ENCODE measurements around the gene ELANE.

The ELANE gene

DNA sequence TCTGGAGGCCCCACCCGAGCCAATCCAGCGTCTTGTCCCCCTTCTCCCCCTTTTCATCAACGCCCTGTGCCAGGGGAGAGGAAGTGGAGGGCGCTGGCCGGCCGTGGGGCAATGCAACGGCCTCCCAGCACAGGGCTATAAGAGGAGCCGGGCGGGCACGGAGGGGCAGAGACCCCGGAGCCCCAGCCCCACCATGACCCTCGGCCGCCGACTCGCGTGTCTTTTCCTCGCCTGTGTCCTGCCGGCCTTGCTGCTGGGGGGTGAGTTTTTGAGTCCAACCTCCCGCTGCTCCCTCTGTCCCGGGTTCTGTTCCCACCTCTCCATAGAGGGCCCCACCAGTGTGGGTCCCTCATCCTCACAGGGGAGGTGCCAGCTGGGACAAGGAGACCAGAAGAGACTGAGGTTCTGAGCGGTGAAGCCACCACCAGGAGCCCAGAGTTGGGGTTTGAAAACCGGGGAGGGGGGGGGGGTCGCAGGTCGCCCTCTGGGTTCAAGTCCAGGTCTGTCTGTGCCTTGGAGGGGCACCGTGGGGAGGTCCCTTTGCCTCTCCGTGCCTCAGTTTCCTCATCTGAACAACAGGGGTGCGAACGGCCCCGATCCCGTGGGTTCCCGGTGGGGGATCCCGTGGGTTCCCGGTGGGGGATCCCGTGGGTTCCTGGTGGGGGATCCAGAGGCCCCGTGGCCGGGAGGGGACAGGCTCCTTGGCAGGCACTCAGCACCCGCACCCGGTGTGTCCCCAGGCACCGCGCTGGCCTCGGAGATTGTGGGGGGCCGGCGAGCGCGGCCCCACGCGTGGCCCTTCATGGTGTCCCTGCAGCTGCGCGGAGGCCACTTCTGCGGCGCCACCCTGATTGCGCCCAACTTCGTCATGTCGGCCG is at the start of gene ELANE:
ELANE (plus strand) TSS at position 168 of the 878 bp plus-strand sequence; CDS start at position 194, 26 bp downstream.
- no peak for DNase-seq

DNA sequence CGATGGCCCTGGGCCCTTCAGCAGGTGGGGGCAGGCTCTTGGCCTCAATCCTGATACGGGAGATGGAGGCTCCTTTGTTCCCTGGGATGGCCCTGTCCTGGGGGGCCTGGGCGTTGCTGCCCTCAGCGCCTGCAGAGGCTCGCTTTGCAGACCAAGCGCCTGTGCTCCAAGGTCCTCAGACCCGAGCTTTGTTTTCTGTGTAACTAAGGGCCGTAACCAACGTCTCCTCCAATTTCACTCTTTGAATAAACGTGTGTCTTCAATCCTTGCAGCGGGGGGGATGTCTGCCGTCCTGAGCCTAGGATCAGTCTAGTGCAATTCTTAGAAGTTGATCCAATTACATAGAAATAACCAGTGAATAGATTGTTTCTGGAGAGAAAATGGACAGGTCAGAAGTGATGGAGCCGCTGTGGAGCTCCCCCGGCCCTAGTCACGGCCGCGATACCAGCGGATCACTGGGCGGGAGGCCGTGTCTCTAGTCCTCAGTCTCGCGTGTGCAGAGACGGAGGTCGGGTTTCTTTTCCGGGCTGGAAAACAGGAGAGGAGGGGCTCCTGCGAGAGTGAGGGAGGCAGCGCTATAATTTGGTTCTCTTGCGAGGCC is 49.5 kb upstream of the ELANE start:
- DNase-seq, result no peak

DNA sequence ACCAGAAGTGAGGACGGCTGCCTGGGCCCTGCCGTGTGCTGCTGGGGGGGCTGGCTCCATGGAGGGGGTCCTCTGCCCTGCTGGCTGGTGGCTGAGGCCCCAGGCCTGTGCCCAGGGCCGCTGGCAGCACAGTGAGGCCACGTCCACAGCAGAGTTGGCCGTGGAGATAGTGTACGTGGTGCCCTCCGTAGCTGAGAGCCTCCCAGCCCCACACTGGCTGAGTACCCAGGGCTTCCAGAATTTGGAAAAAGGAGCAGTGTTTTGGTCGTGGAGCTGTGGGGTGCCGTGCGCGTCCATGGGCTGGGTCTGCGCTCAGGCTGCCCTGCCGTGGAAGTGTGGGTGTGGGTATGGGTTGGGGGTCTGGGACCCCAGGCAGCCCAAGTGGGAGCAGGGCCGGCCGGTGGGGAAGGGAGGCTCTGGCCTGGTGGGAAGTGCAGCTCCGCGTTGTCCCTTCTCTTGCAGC is 49.0 kb upstream of the ELANE start:
- DNase-seq, result no peak

DNA sequence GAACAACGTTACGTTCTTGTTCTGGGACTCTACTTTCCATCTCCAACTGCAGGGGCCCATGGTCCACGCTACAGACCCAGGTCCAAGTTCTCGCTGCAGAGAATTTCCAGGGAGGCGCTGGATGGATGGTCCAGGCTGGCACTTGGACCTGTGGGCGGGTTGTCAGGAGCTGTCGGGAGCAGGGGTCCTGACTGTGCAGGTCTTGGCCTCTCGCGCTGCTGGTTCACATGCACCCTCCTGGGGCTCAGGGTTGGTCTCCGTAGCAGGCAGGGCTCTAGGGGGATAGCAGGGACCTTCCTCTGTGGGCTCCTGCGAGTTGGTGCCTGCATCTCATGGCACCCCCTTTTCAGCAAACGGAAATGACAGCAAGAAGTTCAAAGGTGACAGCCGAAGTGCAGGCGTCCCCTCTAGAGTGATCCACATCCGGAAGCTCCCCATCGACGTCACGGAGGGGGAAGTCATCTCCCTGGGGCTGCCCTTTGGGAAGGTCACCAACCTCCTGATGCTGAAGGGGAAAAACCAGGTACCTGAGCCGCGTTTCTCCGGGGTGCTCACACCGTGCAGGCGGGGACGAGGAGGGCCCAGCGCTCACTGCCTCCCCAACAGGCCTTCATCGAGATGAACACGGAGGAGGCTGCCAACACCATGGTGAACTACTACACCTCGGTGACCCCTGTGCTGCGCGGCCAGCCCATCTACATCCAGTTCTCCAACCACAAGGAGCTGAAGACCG is 48.3 kb upstream of the ELANE start:
- DNase-seq, result no peak

DNA sequence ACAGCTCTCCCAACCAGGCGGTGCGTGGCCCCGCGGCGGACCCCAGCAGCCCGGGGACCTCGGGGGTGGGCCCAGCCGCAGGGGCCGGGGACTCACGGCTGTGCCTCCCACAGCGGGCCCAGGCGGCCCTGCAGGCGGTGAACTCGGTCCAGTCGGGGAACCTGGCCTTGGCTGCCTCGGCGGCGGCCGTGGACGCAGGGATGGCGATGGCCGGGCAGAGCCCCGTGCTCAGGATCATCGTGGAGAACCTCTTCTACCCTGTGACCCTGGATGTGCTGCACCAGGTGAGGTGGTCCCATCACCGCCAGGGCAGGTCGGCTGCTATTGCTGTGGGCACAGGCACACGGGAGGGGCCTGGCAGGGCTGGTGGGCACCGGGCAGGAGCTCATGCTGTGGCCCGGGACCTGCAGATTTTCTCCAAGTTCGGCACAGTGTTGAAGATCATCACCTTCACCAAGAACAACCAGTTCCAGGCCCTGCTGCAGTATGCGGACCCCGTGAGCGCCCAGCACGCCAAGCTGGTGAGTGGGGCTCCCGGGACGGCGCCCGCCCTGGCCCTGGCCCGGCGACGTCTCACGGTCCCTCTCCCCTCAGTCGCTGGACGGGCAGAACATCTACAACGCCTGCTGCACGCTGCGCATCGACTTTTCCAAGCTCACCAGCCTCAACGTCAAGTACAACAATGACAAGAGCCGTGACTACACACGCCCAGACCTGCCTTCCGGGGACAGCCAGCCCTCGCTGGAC is 47.5 kb upstream of the ELANE start:
- DNase-seq, result no peak

DNA sequence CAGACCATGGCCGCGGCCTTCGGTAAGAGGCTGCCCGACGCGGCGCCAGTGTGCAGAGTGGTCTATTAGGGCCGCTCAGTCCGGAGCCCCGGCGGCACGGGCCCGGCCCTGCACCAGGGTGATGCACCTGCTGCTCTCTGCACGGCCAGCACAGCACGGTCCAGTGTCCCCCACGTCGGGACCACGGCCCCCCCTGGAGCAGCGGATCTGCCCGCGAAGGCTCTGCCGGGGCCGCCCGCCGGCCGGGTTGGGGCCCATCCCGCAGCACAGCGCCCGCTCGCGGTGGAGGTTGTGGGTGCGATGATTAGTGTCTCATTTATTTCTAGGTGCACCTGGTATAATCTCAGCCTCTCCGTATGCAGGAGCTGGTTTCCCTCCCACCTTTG is 46.9 kb upstream of the ELANE start:
- no peak for DNase-seq

DNA sequence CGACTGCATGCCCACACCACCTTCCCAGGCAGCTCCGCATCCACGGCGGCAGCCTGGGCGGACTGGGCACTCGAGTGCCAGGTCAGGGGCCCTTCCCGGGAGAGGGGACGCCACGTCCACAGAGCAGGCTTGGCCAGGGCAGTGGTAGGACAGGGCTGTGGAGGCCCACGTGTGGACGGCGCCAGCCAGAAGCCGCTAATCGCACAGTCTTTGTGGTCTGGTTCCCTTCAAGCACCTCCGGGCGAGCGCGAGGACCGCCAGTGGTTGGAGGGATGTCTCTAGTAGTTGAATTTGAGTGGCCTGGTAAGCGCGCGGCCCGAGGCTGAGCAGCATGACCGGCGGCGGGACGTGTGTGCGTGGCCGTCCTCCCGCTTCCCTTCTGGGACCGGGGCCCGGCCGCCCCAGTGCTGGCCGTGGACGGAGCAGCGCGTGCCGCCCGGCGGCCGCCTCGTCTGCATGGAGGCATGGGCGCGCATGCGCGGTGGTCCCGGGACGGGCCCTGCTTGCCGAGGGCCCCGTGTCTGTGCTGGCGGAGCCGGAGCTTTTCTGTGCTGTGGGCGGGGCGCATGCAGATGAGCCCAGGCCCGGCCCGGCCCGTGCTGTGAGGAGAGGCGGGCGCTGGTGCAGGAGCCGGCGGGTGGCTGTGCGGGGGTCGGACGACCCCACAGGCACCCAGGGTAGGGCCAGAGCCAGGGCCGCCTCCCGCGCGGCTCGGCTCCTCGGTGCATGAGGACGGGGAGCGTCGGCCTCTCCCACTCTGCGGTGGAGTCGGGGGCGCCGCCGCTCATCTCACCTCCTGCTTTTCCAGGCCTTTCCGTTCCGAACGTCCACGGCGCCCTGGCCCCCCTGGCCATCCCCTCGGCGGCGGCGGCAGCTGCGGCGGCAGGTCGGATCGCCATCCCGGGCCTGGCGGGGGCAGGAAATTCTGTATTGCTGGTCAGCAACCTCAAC is 46.2 kb upstream of the ELANE start:
- no peak for DNase-seq

DNA sequence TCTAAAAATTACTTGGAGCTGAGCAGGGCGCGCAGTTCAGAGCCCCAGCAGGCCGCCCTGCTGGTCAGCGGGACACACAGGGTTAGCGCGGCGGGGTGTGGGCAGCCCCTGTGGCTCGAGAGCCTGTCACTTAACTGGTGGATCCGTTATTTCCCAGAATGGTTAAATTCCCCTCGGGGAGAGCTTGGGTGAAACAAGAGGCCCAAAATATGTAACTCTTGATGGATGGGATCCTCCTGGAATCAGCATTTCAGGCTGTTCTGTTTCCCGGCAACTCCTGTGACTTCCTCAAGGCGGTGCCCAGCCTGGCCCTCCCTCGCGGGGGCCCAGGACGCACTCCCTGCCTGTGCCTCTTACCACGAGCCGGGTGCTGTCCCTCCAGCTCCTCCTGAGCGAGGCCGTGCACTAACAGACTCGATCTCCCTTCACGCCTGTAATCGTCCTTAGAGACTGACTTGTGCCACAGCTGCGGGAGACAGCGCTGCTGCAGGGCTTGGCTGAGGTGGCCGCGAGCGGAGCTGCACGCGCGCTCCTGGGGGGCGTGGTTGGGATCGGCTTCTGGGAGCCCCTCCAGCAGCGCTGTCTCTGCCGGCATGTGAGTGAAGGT is 45.2 kb upstream of the ELANE start:
- no peak for DNase-seq

DNA sequence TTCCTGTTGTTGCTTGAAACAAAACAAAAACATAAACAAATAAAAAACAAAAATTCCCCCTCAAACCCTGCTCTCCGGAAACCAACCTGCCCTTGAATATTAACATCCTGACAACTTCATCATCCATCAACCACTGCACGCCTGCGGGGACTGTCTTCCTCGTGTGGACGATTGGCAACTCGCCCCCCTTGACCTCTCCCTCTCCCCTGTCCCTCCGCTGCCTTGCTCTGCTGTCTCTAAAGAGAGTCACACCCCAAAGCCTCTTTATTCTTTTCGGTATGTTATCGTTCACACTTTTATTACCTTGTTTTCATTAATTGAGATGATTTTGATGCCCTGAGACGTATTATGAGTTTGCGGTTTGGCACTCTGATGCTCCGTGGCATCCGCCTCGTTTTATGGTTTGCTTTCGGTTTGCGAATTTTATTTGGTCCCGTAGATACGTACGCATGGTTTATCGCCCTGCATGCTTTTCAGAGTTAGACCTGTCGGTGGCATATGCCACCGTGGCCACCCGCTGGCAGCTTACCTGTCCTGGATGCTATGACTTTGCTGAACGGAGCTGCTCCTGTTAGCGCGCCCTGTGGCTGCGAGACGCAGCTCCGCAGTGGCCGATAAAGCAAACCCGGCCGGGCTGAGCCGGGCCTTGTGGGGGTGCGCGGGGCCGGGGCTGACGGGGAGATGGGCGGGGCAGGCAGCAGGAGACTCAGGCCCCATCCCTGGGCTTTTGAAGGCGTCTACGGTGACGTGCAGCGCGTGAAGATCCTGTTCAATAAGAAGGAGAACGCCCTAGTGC is 44.3 kb upstream of the ELANE start:
- no peak for DNase-seq

DNA sequence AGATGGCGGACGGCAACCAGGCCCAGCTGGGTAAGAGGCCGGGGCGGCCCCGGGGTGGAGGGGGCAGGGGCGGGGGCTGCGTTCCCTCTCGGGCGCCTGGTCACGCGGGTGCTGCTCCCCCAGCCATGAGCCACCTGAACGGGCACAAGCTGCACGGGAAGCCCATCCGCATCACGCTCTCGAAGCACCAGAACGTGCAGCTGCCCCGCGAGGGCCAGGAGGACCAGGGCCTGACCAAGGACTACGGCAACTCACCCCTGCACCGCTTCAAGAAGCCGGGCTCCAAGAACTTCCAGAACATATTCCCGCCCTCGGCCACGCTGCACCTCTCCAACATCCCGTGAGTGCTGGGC is 43.7 kb upstream of the ELANE start:
- no peak for DNase-seq

DNA sequence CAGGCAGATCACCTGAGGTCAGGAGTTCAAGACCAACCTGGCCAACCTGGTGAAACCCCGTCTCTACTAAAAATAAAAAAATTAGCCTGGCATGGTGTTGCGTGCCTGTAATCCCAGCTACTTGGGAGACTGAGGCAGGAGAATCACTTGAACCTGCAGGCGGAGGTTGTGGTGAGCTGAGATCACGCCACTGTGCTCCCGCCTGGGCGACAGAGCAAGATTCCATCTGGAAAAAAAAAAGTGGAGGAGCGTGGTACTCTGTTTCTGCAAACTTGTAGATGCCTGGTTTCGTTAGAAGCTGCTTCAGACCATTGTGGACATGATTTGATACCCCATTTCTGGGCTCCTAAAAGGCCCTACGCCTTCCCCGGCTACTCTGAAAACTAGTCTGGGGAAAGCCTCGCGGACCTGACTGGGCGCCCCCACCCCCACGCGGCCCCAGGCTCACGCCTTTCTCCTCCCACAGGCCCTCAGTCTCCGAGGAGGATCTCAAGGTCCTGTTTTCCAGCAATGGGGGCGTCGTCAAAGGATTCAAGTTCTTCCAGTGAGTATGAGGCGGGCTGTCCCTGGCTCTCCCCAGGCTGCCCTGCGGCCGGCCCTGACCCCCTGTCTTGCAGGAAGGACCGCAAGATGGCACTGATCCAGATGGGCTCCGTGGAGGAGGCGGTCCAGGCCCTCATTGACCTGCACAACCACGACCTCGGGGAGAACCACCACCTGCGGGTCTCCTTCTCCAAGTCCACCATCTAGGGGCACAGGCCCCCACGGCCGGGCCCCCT is 41.8 kb upstream of the ELANE start:
- DNase-seq, result no peak

DNA sequence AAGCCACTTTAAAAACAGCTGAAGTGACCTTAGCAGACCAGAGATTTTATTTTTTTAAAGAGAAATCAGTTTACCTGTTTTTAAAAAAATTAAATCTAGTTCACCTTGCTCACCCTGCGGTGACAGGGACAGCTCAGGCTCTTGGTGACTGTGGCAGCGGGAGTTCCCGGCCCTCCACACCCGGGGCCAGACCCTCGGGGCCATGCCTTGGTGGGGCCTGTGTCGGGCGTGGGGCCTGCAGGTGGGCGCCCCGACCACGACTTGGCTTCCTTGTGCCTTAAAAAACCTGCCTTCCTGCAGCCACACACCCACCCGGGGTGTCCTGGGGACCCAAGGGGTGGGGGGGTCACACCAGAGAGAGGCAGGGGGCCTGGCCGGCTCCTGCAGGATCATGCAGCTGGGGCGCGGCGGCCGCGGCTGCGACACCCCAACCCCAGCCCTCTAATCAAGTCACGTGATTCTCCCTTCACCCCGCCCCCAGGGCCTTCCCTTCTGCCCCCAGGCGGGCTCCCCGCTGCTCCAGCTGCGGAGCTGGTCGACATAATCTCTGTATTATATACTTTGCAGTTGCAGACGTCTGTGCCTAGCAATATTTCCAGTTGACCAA is 41.1 kb upstream of the ELANE start:
- DNase-seq, result no peak

DNA sequence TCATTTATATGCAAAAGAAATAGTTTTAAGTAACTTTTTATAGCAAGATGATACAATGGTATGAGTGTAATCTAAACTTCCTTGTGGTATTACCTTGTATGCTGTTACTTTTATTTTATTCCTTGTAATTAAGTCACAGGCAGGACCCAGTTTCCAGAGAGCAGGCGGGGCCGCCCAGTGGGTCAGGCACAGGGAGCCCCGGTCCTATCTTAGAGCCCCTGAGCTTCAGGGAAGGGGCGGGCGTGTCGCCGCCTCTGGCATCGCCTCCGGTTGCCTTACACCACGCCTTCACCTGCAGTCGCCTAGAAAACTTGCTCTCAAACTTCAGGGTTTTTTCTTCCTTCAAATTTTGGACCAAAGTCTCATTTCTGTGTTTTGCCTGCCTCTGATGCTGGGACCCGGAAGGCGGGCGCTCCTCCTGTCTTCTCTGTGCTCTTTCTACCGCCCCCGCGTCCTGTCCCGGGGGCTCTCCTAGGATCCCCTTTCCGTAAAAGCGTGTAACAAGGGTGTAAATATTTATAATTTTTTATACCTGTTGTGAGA is 40.5 kb upstream of the ELANE start:
- no peak for DNase-seq

DNA sequence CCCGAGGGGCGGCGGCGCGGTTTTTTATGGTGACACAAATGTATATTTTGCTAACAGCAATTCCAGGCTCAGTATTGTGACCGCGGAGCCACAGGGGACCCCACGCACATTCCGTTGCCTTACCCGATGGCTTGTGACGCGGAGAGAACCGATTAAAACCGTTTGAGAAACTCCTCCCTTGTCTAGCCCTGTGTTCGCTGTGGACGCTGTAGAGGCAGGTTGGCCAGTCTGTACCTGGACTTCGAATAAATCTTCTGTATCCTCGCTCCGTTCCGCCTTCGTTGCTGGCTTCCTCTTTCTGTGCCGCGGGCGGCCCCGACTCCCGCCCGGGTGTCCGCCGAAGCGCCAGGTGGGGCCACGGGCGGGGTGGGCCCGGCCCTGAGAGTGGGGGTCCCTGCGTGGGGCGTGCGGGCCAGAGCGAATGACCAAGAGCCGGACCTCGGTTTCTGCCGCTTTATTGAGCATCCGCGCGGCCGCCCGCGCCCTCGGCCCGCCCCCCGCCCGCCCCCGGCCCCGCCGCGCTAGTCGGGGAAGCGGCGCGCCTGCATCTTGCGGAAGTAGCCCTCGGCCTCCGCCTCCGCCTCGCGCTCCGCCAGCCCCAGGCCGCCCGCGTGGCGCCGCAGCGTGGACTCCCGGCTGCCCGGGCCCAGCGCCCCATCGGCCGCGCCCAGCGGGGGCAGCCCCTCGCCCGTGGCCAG is 39.9 kb upstream of the ELANE start:
- no peak for DNase-seq

DNA sequence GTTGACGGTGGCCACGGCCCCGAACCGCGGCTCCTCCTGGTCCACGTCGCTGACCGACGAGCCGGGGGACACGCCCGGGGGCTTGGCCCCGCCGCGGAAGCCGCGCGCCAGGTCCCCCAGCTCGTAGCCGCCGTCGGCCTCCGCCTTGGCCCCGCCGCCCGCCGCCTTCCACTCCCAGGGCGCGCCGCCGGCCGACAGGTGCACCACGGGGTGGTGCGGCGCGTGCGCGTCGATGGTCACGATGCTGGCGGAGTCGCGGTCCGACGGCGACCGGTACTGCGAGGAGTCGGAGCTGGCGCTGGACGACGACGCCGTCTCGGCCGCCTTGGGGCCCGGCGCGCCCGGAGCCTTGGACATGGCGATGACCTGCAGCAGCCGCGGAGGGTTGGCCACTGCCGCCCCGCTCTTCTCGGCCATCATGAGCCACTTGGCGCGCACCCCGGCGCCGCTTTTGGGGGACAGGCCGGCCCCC is 39.3 kb upstream of the ELANE start:
- no peak for DNase-seq

DNA sequence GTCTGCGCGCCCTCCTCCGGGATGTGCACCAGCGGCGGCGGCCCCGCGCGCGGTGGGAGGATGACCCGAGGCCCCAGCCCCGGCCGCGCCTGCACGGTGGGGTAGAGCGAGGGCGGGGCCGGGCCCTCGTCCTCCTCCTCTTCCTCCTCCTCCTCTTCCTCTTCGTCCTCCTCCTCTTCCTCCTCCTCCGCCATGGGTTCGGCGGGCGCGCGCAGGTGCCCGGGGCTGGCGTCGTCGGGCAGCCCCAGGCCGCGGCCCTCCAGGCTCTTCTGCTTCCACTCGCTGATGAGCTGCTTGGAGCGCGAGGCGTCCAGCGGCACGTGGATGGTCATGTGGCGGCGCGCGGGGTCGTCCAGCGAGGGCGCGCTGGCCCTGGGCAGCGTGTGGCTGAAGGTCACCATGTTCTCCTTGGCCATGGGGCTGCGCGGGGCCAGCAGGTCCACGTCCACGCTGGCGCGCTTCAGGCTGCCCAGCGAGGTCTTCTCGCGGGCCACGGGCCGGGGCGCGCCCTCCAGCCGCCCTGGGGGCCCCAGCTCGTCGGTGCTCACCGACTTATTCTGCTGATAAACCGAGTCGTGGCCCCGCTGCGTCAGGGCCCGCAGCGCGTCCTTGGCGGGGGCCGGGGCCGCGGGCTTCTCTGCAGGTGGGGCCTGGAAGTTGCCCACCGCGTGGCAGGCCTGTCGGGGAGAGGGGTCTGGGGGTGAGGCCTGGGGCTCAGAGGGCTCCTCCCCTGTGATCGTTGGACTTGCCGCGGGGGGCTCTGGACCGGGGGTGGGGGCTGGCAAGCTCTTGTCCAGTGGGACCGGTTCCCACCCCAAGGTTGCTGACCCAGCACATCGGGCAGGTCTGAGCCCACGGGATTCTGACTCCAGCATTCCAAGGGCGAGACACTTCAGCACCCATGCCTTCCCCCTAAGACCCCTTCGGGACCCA is 38.6 kb upstream of the ELANE start:
- no peak for DNase-seq

Measured in NCI-H146 (cell line).